ENCODE data around the gene YWHAB. TPM values are rescaled to one million over a fixed set of nuclear protein-coding genes. Genes with fewer than 3 reads are reported as not detected.

The YWHAB gene
- total RNA-seq, 4 donors from 2014 or later: 119 to 184 (median 143) TPM

GRCh38 chr20:44884907-44885391 lies 556 bp upstream of the YWHAB start:
- TF ChIP-seq, protein P1, sequence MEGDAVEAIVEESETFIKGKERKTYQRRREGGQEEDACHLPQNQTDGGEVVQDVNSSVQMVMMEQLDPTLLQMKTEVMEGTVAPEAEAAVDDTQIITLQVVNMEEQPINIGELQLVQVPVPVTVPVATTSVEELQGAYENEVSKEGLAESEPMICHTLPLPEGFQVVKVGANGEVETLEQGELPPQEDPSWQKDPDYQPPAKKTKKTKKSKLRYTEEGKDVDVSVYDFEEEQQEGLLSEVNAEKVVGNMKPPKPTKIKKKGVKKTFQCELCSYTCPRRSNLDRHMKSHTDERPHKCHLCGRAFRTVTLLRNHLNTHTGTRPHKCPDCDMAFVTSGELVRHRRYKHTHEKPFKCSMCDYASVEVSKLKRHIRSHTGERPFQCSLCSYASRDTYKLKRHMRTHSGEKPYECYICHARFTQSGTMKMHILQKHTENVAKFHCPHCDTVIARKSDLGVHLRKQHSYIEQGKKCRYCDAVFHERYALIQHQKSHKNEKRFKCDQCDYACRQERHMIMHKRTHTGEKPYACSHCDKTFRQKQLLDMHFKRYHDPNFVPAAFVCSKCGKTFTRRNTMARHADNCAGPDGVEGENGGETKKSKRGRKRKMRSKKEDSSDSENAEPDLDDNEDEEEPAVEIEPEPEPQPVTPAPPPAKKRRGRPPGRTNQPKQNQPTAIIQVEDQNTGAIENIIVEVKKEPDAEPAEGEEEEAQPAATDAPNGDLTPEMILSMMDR (IDR thresholded peaks at IDR 0.05; ENCODE audit: low read depth): no peak

DNA sequence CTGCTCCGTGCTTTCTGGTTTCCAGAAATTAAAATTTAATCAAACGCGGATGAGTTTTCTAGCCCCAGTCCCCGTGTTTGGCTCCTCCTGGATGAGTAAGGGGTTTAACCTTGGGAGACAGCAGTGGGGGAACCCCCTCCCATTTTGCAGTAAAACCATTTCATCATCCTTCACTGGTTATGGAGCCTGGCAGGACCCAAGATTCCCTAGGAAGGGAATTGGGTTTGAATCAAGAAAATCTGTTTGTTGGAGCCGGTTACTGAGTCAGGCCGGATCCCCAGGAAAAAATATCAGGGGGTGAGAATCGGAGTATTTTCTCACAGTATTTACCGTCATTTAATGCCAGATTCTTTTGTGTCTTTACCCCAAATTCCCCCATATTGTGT lies 754 bp downstream of the YWHAB start:
- TF ChIP-seq, protein P1 (IDR thresholded peaks at IDR 0.05; ENCODE audit: low read depth): no peak

DNA sequence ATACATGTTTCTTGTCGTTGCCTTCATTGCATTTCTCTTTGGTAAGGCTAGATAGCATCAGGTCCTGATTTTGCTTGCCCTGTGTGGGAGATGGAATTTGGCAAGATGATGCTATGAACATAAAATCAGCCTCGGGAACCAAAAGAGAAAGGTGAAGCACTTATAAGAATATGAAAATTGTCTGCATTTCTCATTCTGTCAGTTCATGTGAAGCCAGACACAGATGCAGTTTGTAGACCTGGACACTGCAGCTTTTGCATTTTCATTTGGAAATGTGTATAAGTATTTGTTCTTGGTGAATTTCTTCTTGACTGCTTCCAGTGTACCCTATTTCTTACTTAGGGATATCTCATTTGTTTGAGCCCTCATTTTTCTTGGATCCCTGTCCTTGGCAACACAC lies 1.3 kb downstream of the YWHAB start:
- TF ChIP-seq, protein P1 (IDR thresholded peaks at IDR 0.05; ENCODE audit: low read depth): no peak

DNA sequence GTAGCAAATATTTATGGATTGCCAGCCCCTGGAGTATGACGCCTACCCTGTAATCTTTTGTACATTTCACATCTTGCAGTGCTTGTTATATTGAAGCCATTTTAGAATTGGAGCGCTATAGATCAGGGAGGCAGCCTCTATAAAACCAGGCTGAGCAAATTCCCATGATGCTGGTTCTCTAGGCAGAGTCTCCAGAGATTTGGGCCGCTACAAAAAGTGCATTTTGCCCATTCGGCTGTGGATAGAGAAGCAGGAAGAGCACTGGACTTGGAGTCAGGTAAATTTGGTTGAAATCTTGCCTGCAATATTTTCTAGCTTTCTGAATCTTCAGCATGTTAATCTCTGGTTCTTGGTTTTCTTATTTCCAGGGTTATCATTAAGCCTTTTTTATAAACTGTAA lies 2.0 kb downstream of the YWHAB start:
- TF ChIP-seq, protein P1 (IDR thresholded peaks at IDR 0.05; ENCODE audit: low read depth): no peak

GRCh38 chr20:44888226-44889103 lies 3.0 kb downstream of the YWHAB start:
- TF ChIP-seq, protein P1 (IDR thresholded peaks at IDR 0.05; ENCODE audit: low read depth): no peak

- TF ChIP-seq, protein P1 (IDR thresholded peaks at IDR 0.05; ENCODE audit: low read depth): no peak
These were observed 6.3 kb downstream of the YWHAB start for GRCh38 chr20:44891826-44892225.

GRCh38 chr20:44894959-44895358 lies 9.5 kb downstream of the YWHAB start:
- TF ChIP-seq, protein P1 (IDR thresholded peaks at IDR 0.05; ENCODE audit: low read depth): no peak
